ENCODE data around the gene THOP1.

THOP1 gene

DNA sequence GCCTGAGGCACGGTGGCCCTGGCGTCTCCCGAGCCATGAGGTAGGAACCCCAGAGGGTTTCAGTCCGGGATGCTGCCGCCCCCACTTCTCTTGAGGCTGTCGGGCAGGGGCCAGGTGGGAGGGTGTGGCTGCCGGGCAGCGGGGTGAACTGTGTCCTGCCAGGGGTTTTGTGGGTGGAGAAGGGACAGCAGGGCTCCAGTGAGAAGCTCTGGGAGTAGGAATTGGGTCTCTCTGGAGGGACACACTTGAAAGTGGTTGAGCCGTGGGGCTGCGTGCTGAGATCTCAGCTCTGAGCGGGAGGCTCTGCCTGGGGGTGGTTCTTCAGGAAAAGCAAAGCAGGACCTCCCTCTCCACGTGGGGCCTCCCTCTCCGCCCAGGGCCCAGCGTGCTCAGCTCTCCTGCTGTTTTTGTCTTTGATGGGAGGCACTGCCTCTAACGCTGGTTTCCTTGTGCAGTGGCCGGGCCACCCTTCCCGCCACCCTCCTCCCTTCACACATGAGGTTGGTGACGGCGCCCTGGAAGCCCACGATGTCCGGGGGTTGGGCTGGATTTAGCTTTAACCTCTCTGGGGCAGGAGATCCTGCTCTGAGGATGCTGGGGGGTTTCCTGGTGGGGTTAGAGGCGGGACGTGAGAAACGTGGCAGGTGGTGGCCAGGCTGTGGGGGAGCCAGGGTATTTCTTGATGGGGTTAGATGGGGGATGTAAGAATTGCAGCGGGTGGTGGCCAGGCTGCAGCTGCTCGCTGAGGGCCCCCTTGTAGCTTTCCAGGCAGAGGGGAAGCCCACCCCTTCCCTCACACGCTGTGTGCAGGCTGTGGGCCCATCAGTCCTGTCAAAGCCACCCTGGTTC, 19.1 kb downstream of the THOP1 start:
- no peak for DNase-seq

DNA sequence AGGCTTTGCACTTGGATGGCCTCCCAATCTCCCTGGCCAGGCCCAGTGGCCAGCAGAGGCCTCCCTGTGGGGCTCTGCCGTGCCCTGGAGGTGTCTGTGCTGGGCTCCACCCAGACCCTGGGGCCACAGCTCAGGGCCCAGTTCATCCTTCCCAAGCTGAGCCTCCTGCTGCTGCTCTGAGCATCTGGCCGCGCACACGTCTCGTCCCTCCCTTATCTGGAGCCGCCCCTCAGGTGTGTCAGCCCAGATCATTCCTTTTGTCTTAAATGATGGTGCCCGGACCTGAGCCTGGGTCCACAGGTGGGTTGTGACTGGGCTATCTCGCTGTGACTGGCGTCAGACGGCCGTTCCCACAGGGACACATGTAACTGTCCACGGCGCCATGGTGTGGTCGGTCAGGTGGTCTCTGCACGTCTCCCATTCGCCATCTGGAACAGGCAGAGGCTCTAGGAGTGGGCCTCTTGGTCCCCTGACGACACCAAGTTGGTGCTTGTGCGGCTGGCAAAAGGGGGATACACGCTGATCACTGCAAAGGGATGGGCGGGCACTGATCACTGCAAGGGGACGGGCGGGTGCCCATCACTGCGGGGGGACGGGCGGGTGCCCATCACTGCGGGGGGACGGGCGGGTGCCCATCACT, 20.1 kb downstream of the THOP1 start:
- DNase-seq, result no peak

DNA sequence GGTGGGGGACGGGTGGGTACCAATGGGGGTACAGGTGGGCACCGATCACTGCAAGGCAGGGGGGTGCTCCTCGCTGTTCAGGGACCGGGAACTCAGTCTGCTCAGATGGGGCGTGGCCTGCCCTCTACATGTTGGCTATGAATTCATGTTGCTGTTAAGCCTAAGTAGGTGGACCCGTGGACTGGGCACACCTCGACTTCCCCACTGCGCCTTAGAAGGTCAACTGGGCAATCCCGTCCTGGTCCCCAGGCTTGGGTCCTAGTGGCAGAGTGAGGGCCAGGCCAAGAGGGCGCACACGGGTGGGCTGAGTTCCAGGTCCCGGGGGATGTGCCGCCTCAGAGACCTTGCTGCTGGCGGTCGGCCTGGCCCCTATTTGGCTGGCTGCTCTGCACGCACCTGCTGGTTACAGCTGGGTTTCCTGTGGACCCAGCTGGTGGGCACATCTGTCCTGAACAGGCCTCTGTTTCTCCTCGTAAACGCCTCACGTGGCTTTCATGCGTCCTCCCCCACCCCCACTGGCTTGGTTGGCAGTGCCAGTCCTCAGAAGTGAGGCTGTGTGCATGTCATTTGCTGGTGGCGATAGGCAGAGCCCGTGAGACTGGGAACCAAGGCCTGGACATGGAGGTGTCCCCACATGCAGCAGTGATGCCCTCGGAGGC, 20.8 kb downstream of the THOP1 start:
- no peak for DNase-seq

DNA sequence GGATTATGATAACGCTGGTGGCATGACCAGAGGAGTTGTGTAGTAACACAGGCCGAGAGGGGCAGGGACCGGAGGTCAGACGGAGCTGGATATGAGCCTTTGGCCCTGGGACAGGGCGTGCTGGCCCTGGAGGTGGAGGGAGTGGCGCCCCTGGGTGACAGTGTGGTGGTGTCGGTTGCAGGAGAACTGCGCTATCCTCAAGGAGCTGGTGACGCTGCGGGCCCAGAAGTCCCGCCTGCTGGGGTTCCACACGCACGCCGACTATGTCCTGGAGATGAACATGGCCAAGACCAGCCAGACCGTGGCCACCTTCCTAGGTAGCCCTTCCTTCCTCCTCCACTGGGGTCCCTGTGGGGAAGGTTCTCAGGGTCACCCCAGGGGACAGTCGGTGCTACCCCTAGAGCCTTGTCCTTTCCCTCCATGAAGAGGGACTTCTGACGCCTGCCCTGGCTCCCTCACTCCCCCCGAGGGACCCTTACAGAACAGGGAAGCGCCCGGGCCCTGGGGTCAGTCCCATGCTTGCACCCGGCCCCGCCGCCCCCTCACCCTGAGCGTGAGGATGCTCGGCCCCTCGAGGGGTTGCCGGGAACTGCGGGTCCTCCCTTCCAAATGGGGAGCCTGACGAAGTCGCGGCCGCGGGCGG, 21.6 kb downstream of the THOP1 start:
- DNase-seq, result no peak

DNA sequence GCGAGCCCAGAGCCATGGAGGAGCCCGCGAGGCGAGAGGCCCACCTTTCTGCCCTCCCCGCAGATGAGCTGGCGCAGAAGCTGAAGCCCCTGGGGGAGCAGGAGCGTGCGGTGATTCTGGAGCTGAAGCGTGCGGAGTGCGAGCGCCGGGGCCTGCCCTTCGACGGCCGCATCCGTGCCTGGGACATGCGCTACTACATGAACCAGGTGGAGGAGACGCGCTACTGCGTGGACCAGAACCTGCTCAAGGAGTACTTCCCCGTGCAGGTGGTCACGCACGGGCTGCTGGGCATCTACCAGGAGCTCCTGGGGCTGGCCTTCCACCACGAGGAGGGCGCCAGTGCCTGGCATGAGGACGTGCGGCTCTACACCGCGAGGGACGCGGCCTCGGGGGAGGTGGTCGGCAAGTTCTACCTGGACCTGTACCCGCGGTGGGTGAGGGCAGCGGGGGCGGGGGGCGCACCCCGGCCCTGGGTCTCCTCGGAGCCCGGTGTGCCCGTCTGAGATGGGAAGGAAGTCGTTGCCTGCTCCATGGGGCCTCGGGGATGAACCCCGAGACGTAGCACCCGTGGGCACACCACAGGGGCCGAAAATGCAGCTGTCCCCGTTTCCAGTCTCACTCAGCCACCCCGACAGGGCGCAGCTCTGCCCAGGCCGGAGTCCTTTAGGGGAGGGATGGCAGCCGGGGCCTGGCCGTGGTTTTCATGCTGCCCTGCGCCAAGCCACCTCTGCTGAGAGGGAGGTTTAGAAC, 22.3 kb downstream of the THOP1 start:
- DNase-seq, result no peak

DNA sequence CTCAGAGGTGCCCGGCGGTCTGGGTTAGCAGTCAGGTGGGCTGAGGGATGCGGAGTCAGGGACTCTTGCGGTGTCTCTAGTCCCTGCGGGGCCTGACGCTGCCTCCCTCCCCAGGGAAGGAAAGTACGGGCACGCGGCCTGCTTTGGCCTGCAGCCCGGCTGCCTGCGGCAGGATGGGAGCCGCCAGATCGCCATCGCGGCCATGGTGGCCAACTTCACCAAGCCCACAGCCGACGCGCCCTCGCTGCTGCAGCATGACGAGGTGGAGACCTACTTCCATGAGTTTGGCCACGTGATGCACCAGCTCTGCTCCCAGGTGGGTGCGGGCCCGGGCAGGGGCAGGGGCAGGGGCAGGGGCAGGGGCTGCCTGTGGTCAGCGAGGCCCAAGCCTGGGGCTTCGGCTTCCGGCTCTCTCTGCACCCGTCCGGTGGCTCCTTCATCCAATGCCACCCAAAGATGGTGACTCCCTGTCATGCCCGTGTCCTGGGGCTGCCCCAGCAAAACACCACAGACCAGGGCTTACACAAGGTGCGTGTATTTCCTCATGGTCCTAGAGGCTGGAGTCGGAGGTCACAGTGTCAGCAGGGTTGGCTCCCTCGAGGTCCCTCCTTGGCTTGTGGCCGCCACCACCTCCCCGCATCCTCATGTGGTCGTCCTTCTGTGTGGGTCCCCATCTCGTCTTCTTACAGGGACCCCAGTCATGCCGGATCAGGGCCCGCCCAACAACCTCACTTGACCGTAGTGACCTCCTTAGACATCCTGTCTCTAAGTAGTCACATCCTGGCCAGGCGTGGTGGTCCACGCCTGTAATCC, 23.0 kb downstream of the THOP1 start:
- DNase-seq, result no peak

DNA sequence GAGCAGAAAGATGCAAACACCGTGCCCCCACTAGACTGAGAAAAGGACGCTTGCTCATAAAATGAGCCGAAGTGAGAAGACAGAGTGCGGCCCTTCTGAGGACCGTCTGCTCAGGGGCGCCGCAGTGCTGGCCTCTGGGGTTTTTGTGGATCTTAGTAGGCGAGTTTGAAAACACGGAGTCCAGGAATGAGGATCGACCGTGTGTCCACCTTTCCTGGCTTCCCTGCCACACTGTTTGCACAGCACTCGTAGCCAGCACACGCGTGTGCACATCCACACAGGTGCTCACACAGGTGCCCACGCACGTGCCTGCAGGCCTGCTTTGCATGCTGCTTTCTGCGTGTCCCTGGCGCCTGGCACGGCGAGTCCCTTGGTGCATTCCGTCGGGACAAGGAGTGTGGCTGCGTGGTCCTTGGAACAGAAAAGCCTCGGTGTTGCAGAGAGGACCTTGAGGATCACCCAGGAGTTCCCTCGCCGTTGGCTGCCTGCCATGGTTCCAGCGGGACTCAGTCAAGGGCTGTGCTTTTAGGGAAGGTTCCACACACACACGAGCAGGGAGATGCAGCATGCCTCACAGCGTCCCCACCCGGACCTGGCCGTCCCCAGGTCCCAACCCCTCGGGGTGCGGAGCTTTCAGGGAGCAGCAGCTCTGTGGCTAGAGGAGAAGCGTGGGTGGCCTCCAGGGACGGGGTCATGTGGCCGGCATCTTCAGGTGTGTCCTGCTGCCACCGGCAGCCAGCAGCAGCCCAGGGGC, 24.3 kb downstream of the THOP1 start:
- no peak for DNase-seq

DNA sequence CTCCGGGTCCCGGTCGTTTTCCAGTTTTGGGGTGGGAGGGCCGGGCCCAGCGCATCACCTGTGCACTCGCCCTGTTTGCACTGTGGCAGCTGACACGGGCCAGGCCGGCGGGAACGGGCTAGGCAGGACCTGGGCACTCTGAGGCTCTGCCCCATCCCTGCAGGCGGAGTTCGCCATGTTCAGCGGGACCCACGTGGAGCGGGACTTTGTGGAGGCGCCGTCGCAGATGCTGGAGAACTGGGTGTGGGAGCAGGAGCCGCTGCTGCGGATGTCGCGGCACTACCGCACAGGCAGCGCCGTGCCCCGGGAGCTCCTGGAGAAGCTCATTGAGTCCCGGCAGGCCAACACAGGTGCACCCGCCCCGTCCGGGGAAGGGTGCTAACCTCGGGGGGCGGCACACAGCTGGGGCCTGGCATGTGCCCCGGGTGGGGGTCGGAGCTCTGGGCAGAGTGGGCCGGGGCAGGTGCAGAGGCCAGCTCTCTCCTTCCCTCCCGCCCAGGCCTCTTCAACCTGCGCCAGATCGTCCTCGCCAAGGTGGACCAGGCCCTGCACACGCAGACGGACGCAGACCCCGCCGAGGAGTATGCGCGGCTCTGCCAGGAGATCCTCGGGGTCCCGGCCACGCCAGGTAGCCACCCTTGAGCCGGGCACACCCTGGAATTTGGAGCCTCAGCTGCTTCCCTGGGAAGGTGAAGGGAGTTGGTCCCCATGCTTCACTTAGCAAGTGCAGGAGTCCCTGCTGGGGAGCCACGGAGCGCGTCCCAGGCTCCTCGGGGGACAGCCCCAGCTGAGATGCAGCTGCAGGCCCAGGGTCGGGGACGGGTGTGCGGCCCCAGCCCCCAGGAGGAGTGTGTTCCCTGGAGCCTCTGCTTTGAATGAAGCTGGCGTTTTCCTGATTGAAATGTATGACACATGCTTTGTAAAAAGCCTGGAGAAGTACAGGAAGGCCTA, 25.1 kb downstream of the THOP1 start:
- DNase-seq, result no peak

DNA sequence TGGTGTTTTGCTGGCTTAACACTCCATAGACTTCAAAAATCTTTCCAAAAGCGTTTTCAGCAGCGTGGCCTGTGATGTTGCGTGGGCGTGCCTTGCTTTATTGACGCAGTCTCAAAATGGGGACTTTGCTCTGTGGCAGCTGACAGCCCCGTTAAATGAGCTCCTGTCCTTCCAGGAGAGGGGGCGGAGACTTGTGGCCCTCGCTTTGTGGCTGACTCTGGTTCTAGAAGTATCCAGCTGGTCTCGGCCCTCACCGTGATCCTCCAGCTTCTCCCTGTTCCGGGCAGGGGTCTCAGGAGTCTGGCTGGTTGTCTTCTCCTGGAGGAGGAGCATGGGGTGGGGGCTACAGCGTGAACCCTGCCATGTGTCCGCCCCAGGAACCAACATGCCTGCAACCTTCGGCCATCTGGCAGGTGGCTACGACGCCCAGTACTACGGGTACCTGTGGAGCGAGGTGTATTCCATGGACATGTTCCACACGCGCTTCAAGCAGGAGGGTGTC, 26.0 kb downstream of the THOP1 start:
- DNase-seq, result no peak

DNA sequence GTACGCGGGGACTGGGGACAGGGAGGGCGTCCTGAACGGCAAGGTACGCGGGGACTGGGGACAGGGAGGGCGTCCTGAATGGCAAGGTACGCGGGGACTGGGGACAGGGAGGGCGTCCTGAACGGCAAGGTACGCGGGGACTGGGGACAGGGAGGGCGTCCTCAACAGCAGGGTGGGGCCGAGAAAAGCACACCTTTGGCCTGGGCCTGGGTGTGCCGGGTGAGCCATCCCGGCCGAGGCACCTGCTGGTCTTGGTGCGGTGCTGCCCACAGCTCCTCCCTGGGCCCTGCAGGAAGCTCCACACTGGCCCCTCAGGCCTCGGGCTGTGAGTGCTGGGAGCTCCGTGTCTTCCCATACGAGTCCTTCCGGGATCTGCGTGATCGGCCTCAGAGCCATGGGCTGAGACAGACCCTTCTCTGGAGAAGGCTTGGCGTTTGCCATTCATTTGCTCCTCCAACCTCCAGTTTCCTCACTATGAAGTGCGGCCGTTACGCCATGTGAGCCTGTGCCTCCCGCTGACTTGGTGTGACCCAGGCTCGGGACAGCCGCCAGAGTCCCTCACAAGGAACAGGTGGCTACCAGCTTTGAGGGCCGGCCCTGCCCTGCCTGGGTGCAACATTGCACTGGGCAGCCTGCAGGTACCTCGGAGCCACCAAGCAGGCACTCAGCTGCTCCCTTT, 26.6 kb downstream of the THOP1 start:
- peak in 1 of 14 donors; percentile 49 for DNase-seq

DNA sequence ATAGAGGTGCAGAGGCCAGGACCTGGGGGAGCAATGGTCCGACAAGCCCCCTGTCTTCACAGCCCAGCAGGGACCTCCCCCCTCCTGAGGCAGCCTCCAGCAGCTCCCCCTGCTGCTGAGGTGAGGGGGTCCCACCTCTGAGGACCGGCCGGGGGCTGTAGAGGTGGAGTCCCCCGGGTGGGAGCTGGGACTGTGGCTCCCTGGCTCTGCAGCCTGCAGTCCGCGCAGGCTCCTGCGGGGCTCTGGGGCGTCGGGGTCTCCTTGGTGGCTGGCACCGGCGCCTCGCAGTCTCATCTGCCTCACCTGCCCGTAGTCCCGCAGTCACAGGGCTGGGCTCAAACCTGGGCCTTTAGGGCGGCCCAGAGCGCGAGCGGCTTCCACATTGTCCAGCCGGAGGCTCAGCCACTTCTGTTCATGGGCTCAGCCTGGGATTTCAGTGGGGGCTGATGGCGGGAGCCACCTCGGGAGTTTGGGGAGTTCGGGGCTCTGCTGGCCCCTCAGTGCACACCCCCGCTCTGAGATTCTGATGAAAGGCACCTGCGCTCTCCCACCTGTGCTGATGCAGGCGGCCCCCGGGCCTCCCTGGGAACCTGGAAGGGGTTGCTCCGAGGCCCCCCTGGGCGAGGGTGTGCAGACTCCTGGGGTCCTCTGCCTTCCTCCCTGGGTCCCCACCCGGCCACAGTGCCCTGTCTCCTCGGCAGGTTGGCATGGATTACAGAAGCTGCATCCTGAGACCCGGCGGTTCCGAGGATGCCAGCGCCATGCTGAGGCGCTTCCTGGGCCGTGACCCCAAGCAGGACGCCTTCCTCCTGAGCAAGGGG, 27.3 kb downstream of the THOP1 start:
- no peak for DNase-seq

DNA sequence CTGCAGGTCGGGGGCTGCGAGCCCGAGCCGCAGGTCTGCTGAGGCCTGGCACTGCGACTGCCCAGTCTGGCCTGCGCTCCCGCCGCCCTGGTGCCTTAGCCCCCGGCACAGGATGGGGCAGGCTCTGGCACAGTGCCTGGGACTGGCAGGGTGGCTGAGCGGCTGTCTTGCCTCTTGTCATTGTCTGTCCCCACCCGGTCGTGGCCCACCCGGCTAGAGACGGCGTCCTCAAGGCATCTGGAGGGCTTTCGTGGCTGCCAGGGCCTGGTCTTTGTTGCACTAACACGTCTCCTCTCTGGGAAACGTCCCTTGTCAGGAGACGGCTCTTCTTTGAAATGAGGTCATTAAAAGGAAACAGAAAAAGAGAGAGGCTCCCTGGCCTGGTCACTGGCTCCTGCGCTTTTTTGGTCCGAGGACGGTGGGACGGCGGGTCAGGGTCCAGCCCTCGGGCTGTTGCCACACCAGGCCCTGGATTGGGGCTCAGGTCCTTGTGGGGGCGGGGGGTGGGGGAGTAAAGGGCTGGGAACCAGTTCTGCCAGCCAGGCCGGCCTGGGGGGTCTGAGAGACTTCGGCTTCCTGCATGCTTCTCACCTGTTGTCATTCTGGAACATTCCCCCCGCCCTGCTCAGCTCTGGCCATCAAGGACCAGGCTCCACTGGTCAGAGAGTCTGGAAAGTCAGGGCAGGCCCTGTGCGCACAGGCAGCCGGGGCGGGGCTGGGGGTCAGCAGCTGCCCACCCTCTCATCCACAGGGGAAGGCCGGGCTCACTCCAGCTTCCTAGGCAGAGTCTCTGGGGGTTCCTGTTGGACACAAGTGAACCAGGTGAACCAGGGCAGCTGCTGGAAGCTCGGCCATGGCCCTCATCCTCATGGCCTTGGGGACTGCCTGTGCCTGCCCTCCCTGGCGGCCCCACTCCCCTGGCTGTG, 28.2 kb downstream of the THOP1 start:
- peak in 1 of 14 donors; percentile 20 for DNase-seq

DNA sequence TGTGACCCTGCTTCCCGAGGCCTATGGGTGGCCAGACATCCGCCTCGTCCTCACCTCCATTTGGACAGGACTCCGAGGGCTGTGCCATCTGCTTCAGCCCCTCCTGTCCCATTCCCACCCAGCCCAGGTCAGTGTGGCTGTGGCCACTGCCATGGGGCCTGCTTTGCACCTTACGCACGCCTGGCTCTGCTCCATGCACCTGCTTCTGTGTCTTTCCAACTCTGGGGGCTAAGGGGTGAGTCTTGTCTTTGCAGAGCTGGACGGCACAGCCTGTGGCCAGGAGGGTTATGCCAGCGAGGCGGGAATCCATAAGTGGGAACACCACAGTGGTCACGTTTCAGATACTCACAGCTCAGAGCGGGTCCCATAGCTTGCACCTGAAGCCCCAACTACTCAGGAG, 29.1 kb downstream of the THOP1 start:
- no peak for DNase-seq

DNA sequence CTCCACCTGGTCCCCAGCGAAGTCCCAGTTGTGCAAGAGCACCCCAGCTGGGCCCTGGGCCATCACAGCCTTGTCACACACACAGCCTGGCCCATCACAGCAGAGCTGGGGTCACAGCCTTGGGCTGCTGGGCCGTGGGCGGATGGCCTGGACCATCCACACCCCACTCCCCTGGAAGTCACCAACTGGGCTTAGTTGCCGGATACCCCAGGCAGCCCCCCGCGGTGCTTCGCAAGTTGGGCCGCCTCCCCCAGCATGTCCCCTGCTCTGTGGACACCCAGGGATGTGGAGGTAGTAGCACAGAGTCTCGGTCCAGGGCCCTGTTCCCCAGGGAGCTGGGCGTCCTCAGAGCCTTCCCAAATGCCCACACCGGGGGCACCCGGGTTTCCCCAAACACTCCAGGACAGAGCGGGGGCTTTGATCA, 29.9 kb downstream of the THOP1 start:
- DNase-seq, result no peak

DNA sequence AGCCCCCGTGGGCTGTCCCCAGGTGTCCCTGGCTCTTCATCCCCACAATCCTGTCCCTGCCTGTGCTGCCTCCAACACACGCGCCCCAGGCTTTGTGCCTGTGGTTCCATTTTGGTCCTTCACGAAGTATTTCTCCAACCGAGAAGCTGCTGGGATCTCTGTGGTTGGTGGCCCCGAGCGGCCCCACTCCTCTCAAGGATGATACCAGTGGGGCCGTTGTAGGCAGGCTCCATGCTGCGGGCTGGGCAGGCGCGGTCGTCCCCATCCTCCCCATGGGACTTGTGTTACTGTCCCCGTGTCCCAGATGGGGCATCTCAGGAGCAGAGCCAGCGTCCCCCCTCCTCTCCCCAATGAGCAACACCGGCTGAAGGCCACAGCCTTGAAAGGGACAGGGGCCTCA, 30.6 kb downstream of the THOP1 start:
- DNase-seq, result no peak

DNA sequence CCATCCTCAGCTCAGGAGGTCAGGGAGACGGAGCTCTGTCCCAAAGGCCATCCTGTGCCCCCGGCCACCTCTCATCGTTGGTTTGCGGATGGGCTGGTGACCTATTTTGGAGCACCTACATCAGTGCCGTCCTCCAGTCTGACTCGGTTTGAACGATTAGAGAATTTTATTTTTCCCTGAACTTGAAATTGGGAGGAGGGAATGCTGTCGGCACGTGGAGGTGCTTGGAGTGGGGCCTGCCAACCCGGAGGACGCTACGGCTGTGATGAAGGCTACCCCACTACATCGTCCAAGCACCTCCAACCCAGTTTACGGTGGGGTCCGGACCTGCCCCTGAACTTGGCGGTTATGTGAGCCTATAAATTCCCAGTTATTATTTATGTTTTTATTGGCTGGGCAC, 31.3 kb downstream of the THOP1 start:
- no peak for DNase-seq

Data from C1 segment of cervical spinal cord (tissue), 14 donors.